Activated T-helper 1 cell treated with anti-CD3 and anti-CD28 coated beads, Interleukin-12 subunit alpha, Interleukin-12 subunit beta, Interleukin-2, Interleukin-4 antibody, amounts not matched to agents 30 ng/mL and 10 ng/mL and 1 ng/mL, durations not matched to agents 14 hours and 24 hours and 36 hours (primary cell): Measurements from ENCODE around the gene FRYL. TPM values are rescaled to one million over a fixed set of nuclear protein-coding genes. Genes with fewer than 3 reads are reported as not detected.
"Not testable (repeated sequence)": the region's sequence is repeated elsewhere in the genome, so short reads cannot be mapped to it uniquely, and the experiment has no call there.

Source experiments
- DNase-seq: peaks from one replicate; pipeline ENCODE4 v3.0.0; 2021; ENCODE audit warnings: low spot score
- H3K27ac Mint-ChIP-seq: one replicate; pipeline ENCODE4 v1.8.0; 2021; ENCODE audit warnings: mild to moderate bottlenecking, mixed read lengths
- H3K27me3 Mint-ChIP-seq: one replicate; pipeline ENCODE4 v1.8.0; 2022; ENCODE audit warnings: mild to moderate bottlenecking, moderate library complexity, mixed read lengths; ENCODE audit not compliant: insufficient read depth
- H3K36me3 Mint-ChIP-seq: one replicate; pipeline ENCODE4 v1.8.0; 2021; ENCODE audit warnings: low read depth, mixed read lengths
- H3K4me1 Mint-ChIP-seq: one replicate; pipeline ENCODE4 v1.8.0; 2021; ENCODE audit warnings: low read depth, mixed read lengths
- H3K4me3 Mint-ChIP-seq: one replicate; pipeline ENCODE4 v1.8.0; 2021; ENCODE audit warnings: mild to moderate bottlenecking, moderate library complexity, mixed read lengths
- H3K9me3 Mint-ChIP-seq: one replicate; pipeline ENCODE4 v1.8.0; 2021; ENCODE audit warnings: mixed read lengths
- intact Hi-C: fragments of 100-400 bp; cut with micrococcal nuclease; formaldehyde crosslinking; loops from one replicate; pipeline ENCODE4 v1.15.1; 2024
- total RNA-seq: library from RNA; stranded (reverse); gene quantifications from 2 replicates; pipeline ENCODE4 v1.2.3, GENCODE V29; 2022

The FRYL gene
- total RNA-seq, 1 donor from 2014 or later, result 80.0 TPM

- DNase-seq, result no peak
- Mint-ChIP-seq H3K27ac (no peak overlapping the region), H3K27me3 (no peaks in the 10 kb centered on the region), H3K4me3 (no peak overlapping the region), H3K36me3 (peaks cover 17% of the 10 kb centered on the region), H3K4me1 (peaks cover 35% of the 10 kb centered on the region), H3K9me3 (no peaks in the 10 kb centered on the region)
- intact Hi-C loops, result no loop called here
These were observed 27.4 kb downstream of the FRYL start for GRCh38 chr4:48752726-48753125.

- no peaks in the 10 kb centered on the region for H3K27me3 Mint-ChIP-seq
- H3K9me3 Mint-ChIP-seq, result no peaks in the 10 kb centered on the region
- H3K36me3 Mint-ChIP-seq, result peaks cover 17% of the 10 kb centered on the region
- DNase-seq, result no peak
- no peak overlapping the region for H3K4me3 Mint-ChIP-seq
- no peak overlapping the region for H3K27ac Mint-ChIP-seq
- peaks cover 35% of the 10 kb centered on the region for H3K4me1 Mint-ChIP-seq
- intact Hi-C loops, result no loop called here
These were observed 27.8 kb downstream of the FRYL start for GRCh38 chr4:48752246-48752645.

GRCh38 chr4:48748949-48749596 lies 31.0 kb downstream of the FRYL start:
- Mint-ChIP-seq H3K4me3 (no peak overlapping the region), H3K36me3 (peaks cover 13% of the 10 kb centered on the region), H3K4me1 (peaks cover 42% of the 10 kb centered on the region), H3K27ac (no peak overlapping the region), H3K9me3 (peaks cover 5% of the 10 kb centered on the region), H3K27me3 (no peaks in the 10 kb centered on the region)
- DNase-seq, result no peak
- intact Hi-C loops, result no loop called here

- DNase-seq, result no peak
- peaks cover 52% of the 10 kb centered on the region for H3K4me1 Mint-ChIP-seq
- H3K27ac Mint-ChIP-seq, result no peak overlapping the region
- H3K4me3 Mint-ChIP-seq, result no peak overlapping the region
- peaks cover 20% of the 10 kb centered on the region for H3K36me3 Mint-ChIP-seq
- H3K9me3 Mint-ChIP-seq, result peaks cover 10% of the 10 kb centered on the region
- intact Hi-C loops, result no loop called here
- no peaks in the 10 kb centered on the region for H3K27me3 Mint-ChIP-seq
These were observed 33.3 kb downstream of the FRYL start for GRCh38 chr4:48746608-48747362.

- peaks cover 52% of the 10 kb centered on the region for H3K4me1 Mint-ChIP-seq
- H3K9me3 Mint-ChIP-seq, result not testable (repeated sequence)
These were observed 34.9 kb downstream of the FRYL start for GRCh38 chr4:48745223-48745622.

GRCh38 chr4:48742412-48742811 lies 37.7 kb downstream of the FRYL start:
- peaks cover 51% of the 10 kb centered on the region for H3K4me1 Mint-ChIP-seq

More at GRCh38 chr4:48745223-48745622, 34.9 kb downstream of the FRYL start:
- H3K27ac Mint-ChIP-seq, H3K4me3 Mint-ChIP-seq, H3K27me3 Mint-ChIP-seq, intact Hi-C loops, DNase-seq: not testable (repeated sequence)
- peaks cover 22% of the 10 kb centered on the region for H3K36me3 Mint-ChIP-seq

GRCh38 chr4:48739560-48740019 lies 40.5 kb downstream of the FRYL start:
- H3K27me3 Mint-ChIP-seq, result no peaks in the 10 kb centered on the region
- peaks cover 48% of the 10 kb centered on the region for H3K4me1 Mint-ChIP-seq
- H3K9me3 Mint-ChIP-seq, result peaks cover 10% of the 10 kb centered on the region
- peaks cover 15% of the 10 kb centered on the region for H3K36me3 Mint-ChIP-seq
- H3K4me3 Mint-ChIP-seq, result no peak overlapping the region
- no peak overlapping the region for H3K27ac Mint-ChIP-seq
- no peak for DNase-seq
- intact Hi-C loops, result loop anchor here (1.0 to 5.0 kb wide), 3 partner anchors 13 to 57 kb away; partner anchors contain the start of gene FRYL

More at GRCh38 chr4:48742412-48742811, 37.7 kb downstream of the FRYL start:
- no peak for DNase-seq
- no peak overlapping the region for H3K4me3 Mint-ChIP-seq
- no peaks in the 10 kb centered on the region for H3K27me3 Mint-ChIP-seq
- H3K36me3 Mint-ChIP-seq, result peaks cover 17% of the 10 kb centered on the region
- peaks cover 14% of the 10 kb centered on the region for H3K9me3 Mint-ChIP-seq
- intact Hi-C loops, result loop anchor here (5.0 kb wide), 1 partner anchor 60 kb away; no protein-coding TSS in a partner anchor
- no peak overlapping the region for H3K27ac Mint-ChIP-seq

GRCh38 chr4:48738856-48739255 lies 41.2 kb downstream of the FRYL start:
- DNase-seq, result no peak
- Mint-ChIP-seq H3K27me3 (no peaks in the 10 kb centered on the region), H3K4me1 (peaks cover 45% of the 10 kb centered on the region), H3K9me3 (peaks cover 7% of the 10 kb centered on the region), H3K36me3 (peaks cover 12% of the 10 kb centered on the region), H3K4me3 (no peak overlapping the region), H3K27ac (no peak overlapping the region)
- intact Hi-C loops, result no loop called here

- H3K4me3 Mint-ChIP-seq, result peak overlapping the region; percentile 59
- intact Hi-C loops, result loop anchor here (1.0 to 5.0 kb wide), 5 partner anchors 28 to 178 kb away; partner anchors contain the start of genes FRYL, OCIAD1 and OCIAD2
- not testable (repeated sequence) for H3K36me3 Mint-ChIP-seq, DNase-seq, H3K9me3 Mint-ChIP-seq, H3K27me3 Mint-ChIP-seq
- H3K27ac Mint-ChIP-seq, result peak overlapping the region; percentile 69
- peaks cover 82% of the 10 kb centered on the region for H3K4me1 Mint-ChIP-seq
These were observed 51.1 kb downstream of the FRYL start for GRCh38 chr4:48728906-48729496.

GRCh38 chr4:48727666-48728459 lies 52.2 kb downstream of the FRYL start:
- DNase-seq, result no peak
- Mint-ChIP-seq H3K27ac (peak overlapping the region; percentile 47), H3K9me3 (no peaks in the 10 kb centered on the region), H3K4me1 (peaks cover 88% of the 10 kb centered on the region), H3K4me3 (no peak overlapping the region), H3K27me3 (no peaks in the 10 kb centered on the region), H3K36me3 (peaks cover 11% of the 10 kb centered on the region)
- intact Hi-C loops, result loop anchor here (2.0 to 5.0 kb wide), 5 partner anchors 13 to 179 kb away; partner anchors contain the start of genes OCIAD1 and OCIAD2

- Mint-ChIP-seq H3K4me3 (no peak overlapping the region), H3K27me3 (no peaks in the 10 kb centered on the region), H3K36me3 (peaks cover 18% of the 10 kb centered on the region), H3K4me1 (peaks cover 76% of the 10 kb centered on the region), H3K9me3 (peaks cover 3% of the 10 kb centered on the region), H3K27ac (no peak overlapping the region)
- DNase-seq, result no peak
- intact Hi-C loops, result loop anchor here (5.0 kb wide), 3 partner anchors 38 to 182 kb away; partner anchors contain the start of genes OCIAD1 and OCIAD2
These were observed 54.7 kb downstream of the FRYL start for GRCh38 chr4:48725414-48725813.
